Measurements from ENCODE around the gene GALR3.
A peak's percentile ranks its signal among the peaks of the same experiment; 100 is the strongest.

Gene GALR3

DNA sequence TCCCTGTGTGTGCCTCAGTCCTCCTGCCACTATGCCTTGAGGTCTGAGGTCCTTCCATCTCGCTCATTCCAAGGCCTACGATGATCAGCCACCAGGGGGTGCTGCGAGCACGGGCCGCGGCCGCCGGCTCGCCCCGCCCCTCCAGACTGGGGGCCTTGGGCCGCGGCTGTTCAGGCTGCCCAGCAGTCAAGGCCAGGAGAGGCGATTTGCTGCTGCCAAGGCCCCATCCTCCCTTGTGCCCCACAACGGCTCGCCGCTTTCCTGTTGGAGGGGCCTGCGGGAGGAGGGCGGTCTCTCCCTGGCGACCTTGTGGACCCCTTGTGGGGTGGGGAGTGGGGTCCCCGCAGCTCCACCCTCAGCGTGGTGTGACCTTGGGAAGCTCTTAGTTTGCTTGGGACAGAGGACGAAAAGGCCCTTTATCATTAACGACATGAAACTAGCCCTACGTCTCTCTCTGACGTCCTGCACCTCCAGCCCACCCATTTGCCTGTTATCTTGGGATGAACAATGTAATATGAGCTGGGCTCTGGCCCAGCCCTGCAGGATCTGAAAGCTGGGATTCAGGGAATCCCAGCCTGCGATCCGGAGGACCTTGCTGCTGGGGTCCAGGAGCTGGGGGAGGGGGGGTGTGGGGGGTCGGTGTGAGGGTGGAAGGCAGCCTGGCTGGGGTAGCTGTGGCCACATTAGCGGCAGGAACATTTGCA, 5.3 kb upstream of the GALR3 start:
- Histone ChIP-seq H3K27ac (no peak overlapping the region), H3K4me3 (peak overlapping the region in 6 of 7 experiments; percentile 16 to 36 (median 28))

DNA sequence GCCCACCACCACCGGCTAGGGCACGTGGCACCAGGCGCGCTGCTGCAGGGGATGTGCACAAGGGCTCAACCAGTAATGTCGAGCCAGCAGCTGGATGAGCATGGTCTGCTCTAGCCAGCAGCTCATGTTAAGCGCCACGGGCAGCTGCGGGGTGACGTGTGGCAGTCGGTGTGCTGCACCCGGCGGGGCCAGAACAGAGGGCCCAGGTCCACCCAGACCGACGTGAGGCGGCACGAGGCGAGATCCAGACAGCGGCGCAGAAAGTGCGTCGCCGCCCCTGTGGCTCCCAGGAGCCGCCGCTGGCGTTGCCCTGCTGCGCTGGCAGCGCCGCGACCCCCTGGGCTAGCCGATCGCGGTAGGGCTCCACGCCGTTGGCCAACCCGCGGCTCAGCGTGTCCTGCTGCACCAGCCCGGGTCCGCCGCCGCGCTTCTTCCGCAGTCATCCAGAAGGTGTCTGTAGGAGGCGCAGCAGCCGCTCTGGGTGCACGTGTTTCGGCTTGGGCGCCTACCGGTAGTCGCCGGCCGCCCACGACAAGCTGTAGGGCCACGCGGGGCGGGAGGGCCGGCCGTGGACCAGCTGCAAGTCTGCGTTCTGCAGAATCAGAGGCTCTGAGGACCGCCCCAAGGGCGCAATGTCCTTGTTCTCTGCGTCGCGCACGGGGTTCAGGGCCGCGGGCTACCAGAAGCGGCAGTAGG, 4.6 kb upstream of the GALR3 start:
- Histone ChIP-seq H3K4me3 (peak overlapping the region in 6 of 7 experiments; percentile 14 to 36 (median 28)), H3K27ac (no peak overlapping the region)

GRCh38 chr22:37819105-37819433, 4.1 kb upstream of the GALR3 start:
- H3K4me3 ChIP-seq = peak overlapping the region in 5 of 7 experiments; percentile 14 to 36 (median 32)
- H3K27ac ChIP-seq = no peak overlapping the region

DNA sequence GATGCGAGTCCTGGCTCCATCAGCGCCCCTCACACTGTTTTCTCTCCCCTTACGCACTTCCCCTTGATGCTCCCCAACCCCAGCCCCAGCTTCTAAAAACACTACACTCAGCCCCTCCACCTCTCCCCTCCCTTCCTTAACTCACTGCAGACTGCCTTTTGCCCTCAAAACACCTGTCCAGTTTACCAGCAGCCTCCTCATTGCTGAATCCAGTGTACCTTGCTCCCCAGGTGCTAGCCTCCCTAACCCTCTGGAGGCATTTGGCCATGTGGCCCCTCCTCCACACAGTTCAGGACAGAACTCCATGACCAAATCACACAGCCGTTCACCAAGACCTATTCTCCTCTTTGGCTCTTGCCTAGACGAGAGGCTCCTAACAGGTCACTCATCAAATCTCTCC, 2.8 kb upstream of the GALR3 start:
- Histone ChIP-seq H3K4me3 (no peak overlapping the region), H3K27ac (no peak overlapping the region)

GRCh38 chr22:37822079-37822833, 926 bp upstream of the GALR3 start:
- H3K4me3 ChIP-seq = no peak overlapping the region
- no peak overlapping the region for H3K27ac ChIP-seq

GRCh38 chr22:37824674-37825641, 1.8 kb downstream of the GALR3 start:
- Histone ChIP-seq H3K27ac (no peak overlapping the region), H3K4me3 (peak overlapping the region in 5 of 7 experiments; percentile 17 to 37 (median 25))

GRCh38 chr22:37827056-37827455, 3.9 kb downstream of the GALR3 start:
- Histone ChIP-seq H3K27ac (no peak overlapping the region), H3K4me3 (no peak overlapping the region)

GRCh38 chr22:37830093-37830842, 7.1 kb downstream of the GALR3 start:
- no peak overlapping the region for H3K27ac ChIP-seq
- no peak overlapping the region for H3K4me3 ChIP-seq

GRCh38 chr22:37831472-37831871, 8.3 kb downstream of the GALR3 start:
- no peak overlapping the region for H3K4me3 ChIP-seq

DNA sequence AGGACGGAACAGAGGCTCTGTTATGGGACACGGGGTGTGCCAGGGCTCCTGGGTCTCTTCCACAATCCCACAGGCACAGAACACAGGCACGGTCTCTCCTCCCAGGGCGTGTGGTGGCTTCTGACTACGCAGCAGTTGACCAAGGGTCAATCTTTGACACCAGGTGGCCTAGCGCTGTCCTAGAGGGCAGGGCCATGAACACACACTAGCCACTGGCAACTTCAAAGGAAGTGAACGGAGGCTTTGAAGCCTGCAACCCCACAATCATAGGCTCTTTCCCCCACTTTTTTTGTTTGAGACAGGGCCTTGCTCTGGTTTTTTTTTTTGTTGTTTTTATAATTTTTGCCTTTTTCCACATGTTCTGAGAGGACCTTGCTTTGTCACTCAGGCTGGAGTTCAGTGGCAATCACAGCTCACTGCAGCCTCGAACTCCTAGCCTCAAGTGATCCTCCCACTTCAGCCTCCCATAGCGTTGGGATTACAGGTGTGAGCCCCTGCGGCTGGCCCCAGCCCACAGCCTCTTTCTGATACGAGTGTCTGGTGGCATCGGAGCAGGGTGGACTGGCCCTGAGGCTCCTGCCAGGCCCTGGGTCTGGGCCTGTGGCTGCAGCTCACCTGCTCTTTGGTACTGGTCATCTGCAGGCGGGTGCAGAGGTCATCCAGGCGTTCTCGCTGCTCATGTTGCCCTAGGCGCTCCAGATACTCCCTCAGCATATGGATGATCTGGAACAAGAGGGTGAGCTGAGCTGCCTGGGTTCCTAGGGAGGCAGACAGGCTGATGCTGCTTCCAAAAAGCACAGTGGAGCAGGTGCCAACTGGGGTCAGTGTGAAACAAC, 9.1 kb downstream of the GALR3 start:
- Histone ChIP-seq H3K4me3 (no peak overlapping the region), H3K27ac (no peak overlapping the region)

More at GRCh38 chr22:37831472-37831871, 8.3 kb downstream of the GALR3 start:
- no peak overlapping the region for H3K27ac ChIP-seq

DNA sequence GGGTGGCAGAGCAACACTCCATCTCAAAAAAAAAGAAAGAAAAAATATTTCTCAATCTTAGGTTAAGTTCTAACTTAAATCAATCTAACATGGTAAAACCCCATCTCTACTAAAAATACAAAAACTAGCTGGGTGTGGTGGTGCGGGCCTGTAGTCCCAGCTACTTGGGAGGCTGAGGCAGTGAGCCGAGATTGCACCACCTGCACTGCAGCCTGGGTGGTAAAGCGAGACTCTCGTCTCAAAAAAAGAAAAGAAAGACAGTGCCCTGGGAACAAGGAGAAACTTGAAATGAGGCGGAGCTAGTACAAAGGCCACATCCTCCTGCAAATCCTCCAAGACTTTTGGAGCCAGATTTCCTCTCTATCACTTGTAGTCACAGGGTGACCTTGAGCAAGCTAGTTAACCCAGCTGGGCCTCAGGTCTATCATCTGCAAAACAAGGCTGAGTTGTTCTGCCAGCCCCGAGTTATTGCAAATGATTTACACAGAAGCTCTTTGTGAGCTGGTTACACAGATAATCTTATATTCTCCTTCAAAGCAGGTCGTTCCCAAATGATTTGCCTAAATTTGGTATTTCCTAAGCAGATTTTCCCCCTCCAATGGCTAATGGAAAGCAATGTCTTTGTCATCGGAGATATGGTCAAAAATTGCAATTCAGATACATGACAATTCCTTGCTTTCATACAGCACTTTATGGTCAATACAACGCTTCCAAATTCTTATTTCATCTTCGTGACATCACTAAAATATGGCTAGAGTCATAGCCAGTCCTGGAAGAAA, 19.0 kb downstream of the GALR3 start:
- Histone ChIP-seq H3K4me3 (no peak overlapping the region), H3K27ac (peak overlapping the region in 1 of 21 experiments; percentile 93)

- H3K27ac ChIP-seq = peak overlapping the region; percentile 66 to 94 (median 88)
- peak overlapping the region; percentile 55 to 96 (median 79) for H3K4me3 ChIP-seq
Measured at GRCh38 chr22:37843741-37844089, 20.5 kb downstream of the GALR3 start.

DNA sequence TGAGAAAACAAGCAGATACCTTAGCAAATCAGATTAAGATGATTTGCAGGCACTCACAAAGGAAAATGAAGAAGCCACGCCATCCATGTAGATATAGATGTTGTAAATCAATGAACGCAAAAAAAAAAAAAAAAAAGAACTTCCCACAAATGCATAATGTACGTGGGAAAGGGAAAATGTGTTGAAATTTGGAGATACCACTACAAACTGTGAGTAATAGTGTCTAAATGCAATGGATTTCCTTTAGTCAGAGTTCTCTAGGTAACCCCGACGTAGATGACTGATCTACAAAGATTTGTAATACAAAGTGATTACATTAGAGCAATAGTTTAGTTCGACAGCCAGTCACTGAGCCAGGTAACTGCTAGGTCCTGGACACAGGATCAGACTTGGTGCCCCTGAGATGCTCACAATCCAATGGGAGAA, 21.7 kb downstream of the GALR3 start:
- H3K27ac ChIP-seq = peak overlapping the region in 16 of 21 experiments; percentile 33 to 94 (median 85)
- H3K4me3 ChIP-seq = peak overlapping the region; percentile 55 to 96 (median 79)

GRCh38 chr22:37846433-37846832, 23.3 kb downstream of the GALR3 start:
- no peak overlapping the region for H3K27ac ChIP-seq
- H3K4me3 ChIP-seq = no peak overlapping the region

- peak overlapping the region; percentile 40 to 94 (median 89) for H3K27ac ChIP-seq
- peak overlapping the region; percentile 60 to 95 (median 74) for H3K4me3 ChIP-seq
Measured at GRCh38 chr22:37848587-37849088, 25.5 kb downstream of the GALR3 start.

DNA sequence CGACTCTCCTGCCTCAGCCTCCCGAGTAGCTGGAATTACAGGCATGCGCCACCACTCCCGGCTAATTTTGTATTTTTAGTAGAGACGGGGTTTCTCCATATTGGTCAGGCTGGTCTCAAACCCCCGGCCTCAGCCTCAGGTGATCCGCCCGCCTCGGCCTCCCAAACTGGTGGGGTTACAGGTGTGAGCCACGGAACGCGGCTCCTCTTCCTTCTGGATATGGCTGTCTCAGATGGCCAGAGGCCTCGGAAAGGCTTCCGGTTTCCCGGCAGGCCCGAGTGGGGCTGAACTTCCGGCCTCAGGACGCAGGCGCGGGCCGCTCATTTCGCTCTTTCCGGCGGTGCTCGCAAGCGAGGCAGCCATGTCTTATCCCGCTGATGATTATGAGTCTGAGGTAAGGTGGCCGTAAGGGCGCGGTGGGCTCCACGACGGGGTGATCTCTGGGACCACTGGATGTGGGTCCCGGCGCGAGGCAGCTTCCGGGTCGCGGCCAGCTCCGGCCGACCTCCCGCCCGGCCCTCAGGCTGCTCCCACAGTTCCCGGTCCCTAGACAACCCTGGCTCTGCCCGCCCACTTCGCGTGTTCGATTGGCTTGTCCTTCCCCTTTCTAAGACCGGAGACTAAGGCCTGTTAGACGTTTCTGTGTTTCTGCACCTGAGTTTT, 26.0 kb downstream of the GALR3 start, which contains the start of gene EIF3L:
TSS of gene EIF3L (plus strand) at position 331 of the 663 bp plus-strand sequence. CDS start at position 362, 31 bp downstream.
- Histone ChIP-seq H3K4me3 (peak within 1 kb of the TSS; percentile 60 to 95 (median 74)), H3K27ac (peak within 1 kb of the TSS; percentile 40 to 94 (median 89))
